NCI-H1694 treated with DMSO at 0.1 percent for 48 hours (cell line): ENCODE measurements around the gene FUCA1.
"Not testable (repeated sequence)": the region's sequence is repeated elsewhere in the genome, so short reads cannot be mapped to it uniquely, and the experiment has no call there.

Experiments used
- DNase-seq: peaks from one replicate; lab custom pipeline; 2025; lab: John Stamatoyannopoulos, UW

Gene FUCA1

GRCh38 chr1:23895993-23896392 lies 27.9 kb upstream of the FUCA1 start:
- DNase-seq: no peak

GRCh38 chr1:23895082-23895481 lies 27.0 kb upstream of the FUCA1 start:
- no peak for DNase-seq

DNA sequence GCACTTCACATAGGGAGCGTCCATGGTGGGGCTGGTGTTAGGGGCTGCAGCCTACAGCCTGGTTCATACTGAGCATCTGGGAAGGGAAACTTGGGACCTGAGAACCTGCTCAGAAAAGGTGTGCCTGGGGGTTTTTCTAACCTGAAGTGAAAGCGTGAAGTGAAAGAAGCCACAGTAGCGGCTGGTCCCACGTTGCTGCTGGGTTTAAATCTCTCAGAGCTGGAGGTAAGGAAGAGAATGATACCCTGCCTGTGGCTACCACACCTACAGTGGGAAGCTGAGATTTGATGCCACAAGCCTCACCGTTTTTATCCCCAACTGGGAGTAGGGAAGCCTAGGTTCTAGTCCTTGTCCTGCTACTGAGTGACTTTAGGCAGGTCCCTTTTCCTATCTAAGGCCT lies 21.0 kb upstream of the FUCA1 start:
- DNase-seq: no peak

GRCh38 chr1:23885222-23885621 lies 17.1 kb upstream of the FUCA1 start:
- DNase-seq: no peak

GRCh38 chr1:23882746-23883145 lies 14.7 kb upstream of the FUCA1 start:
- no peak for DNase-seq

- no peak for DNase-seq
These were observed 11.7 kb upstream of the FUCA1 start for GRCh38 chr1:23879809-23880208.

DNA sequence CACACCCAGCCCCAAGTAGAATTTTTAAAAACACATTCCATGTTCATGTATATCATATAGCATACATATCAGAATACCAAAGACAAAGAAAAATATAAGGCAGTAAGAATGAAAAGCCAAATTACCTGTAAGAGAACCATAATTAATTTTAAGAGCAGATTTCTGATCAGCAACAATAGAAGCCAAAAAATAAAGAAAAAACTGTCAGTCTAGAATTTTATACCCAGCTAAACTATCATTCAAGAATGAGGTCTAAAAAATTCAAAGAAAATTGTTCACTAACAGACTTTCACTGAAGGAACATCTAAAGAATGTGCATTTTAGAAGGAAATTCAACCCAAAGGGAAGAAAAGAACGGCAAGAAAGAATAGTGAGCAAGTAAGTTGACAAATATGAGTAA lies 10.6 kb upstream of the FUCA1 start:
- no peak for DNase-seq

DNA sequence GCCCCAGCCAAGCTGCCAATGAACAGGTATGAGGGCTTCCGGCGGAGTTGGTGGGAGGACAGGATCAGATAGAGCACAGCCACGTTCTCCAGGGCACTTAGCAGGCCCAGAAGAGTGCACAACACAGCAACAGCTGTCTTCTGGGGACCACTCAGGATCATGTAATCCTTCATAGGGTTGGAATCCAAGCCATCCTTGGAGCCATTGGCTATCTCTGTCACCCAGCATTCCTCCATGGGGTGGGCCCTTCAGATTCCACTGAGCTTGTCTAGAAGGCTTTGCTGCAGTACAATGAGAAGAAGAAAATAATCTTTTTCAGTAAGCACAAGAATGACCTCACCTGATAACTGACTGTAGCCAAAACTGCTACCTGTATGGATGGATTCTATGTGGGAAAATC lies 7.3 kb upstream of the FUCA1 start:
- DNase-seq: no peak

DNA sequence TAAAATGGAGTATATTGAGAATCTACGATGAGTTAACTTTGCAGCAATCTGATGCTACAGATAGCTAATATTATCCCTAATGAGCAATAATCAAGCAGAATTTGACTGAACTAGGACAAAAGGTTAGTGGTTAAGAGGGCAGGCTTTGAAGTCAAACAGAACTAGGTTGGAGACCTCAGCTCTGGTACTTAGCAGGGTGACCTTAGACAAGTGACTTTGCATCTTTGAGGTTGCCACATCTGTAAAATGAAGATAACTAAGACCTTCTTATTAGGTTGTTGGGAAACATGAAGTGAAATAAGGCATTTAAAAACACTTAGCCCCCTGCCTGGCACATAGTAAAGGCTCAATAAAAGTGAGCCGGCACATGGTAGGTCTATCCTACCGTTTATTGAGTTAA lies 4.3 kb upstream of the FUCA1 start:
- no peak for DNase-seq

DNA sequence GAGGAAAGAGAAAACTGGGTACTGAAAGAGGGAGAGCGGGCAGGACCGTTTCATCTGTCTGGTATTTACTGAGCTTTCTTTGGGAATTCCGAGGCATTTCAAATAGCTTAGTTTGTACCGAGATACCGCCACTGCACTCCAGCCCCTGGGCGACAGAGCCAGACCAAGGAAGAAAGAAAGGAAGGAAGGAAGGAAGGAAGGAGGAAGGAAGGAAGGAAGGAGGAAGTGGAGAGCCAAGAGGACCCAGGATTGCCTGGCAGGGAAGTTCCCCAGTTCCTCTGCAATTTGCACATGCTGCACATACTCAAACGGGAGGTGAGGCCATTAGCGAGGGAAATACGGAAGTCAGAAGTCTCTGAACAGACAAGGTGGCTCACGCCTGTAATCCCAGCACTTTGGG lies 961 bp upstream of the FUCA1 start:
- DNase-seq: no peak

DNA sequence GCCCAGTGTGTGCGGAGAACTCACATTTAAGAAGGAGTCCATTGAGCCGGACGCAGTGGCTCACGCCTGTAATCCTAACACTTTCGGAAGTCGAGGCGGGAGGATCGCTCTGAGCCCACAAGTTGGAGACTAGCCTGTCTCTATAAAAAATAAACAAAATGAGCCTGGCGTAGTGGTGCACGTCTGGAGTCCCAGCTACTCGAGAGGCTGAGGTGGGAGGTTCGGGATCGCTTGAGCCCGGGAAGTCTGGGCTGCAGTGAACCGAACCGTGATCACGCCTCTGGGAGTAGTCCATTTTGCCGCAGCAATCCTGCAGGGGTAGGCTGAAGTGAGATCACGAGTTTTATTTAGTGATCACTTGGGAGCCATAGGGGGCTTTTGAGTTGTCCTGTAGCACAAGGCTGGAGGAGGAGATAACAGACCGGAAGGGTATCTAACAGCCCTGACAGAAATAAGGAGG lies 497 bp upstream of the FUCA1 start:
- DNase-seq: peak; percentile 39

DNA sequence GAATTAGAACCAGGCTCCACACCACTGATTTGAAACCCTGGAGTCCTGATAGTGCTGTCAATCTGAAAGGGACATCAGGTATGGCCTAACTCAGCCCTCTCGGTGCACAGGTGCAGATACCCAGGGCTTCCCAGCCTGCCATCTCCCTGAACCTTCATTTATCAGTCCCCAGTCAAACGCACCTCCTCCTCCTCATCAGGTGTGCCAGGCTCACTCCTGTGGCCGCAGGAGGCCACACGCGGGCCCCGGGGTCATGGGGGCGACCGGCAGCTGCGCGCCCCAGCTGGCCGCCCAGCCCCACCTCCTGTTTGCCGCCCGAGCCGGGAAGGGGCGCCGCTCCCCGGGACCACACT lies 572 bp downstream of the FUCA1 start:
- no peak for DNase-seq

- DNase-seq: no peak
These were observed 2.6 kb downstream of the FUCA1 start for GRCh38 chr1:23865543-23865930.

- DNase-seq: no peak
These were observed 3.1 kb downstream of the FUCA1 start for GRCh38 chr1:23864801-23865542.

DNA sequence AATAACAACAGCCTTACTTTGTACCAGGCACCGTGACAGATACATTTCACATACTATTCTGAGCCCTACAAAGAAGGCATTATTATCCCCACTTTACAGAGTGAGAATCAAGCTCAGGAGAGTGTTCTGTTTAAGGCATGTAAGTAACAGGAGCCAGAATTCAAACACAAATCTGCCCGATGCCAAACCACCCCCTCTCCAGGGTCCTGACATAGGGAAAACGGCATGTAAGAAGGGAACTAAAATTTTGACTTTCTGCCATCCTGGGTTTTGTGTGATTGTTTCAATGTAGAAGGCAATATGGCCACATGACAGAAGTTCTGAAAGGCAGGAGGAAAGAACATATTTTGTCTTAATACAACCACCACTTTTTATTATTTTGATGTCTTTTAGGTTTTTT lies 5.5 kb downstream of the FUCA1 start:
- DNase-seq: no peak

GRCh38 chr1:23854568-23854967 lies 13.5 kb downstream of the FUCA1 start:
- peak; percentile 1 for DNase-seq

DNA sequence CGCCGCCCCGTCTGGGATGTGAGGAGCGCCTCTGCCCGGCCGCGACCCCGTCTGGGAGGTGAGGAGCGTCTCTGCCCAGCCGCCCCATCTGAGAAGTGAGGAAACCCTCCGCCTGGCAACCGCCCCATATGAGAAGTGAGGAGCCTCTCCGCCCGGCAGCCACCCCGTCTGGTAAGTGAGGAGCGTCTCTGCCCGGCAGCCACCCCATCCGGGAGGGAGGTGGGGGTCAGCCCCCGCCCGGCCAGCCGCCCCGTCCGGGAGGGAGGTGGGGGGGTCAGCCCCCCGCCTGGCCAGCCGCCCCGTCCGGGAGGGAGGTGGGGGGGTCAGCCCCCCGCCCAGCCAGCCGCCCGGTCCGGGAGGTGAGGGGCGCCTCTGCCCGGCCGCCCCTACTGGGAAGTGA lies 15.0 kb downstream of the FUCA1 start:
- not testable (repeated sequence) for DNase-seq

DNA sequence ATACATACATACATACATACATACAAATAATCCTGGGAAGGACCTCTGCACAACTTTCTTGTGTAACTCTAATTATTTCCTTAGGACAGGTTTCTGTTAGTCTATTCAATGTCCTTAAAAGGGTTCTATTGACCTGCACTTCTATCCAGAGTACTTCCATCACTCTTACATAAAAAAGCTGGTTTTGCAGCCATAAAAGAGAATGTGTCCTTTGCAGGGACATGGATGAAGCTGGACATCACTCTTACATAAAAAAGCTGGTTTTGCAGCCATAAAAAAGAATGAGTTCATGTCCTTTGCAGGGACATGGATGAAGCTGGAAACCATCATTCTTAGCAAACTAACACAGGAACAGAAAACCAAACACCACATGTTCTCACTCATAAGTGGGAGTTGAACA lies 16.7 kb downstream of the FUCA1 start:
- DNase-seq: not testable (repeated sequence)

DNA sequence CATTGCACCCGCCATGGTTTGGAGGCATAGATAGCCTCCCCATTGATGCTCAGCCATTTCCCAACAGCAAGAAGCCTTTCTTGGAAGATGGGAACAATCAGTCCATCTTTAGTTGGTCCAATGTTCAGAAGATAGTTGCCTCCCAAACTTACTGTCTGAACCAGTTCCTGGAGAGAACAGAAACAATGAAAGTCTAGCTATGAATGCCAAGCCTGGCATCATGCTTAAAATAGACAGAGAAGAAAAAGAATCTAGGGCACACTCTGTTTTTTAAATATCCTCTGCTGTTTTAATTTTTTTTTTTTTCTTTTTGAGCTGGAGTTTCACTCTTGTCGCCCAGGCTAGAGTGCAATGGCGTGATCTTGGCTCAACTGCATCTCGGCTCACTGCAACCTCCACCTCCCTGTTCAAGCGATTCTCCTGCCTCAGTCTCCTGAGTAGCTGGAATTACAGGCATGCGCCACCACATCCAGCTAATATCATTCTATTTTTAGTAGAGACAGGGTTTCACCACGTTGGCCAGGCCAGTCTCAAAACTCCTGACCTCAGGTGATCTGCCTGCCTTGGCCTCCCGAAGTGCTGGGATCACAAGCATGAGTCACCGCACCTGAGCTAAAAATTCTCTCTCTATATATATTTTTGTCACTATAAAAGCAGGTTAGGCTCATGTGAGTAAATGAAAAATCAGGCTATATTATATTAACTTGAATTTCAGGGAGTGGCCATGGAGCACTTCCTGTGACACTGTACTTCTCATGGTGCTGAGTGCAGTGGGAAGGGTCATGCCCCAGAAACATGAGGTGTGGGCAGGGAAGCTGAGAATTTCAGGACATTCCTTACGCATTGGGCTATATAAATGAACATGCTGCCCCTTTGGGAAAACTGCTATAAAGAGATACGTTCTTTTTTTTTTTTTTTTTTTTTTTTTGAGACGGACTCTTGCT lies 19.1 kb downstream of the FUCA1 start:
- no peak for DNase-seq

GRCh38 chr1:23847482-23848095 lies 20.5 kb downstream of the FUCA1 start:
- not testable (repeated sequence) for DNase-seq

DNA sequence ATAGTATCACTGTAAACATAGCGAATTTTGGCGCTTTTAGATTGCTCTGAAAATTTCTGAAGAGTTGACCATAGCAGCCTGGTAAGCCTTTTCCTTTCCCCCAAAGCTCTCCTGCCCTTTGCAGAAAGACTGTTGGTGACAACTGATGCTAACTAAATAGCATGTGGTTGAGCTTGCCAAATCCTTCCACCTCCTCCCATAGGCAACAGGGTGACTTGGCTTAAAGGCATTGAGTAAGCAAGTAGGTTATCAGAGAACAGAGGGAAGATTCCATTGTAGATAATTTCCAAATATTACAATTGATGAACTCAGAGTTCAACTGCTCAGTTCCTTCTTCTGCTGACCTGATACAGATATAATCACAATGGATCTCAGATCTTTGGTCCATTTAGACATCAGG lies 22.9 kb downstream of the FUCA1 start:
- DNase-seq: no peak

DNA sequence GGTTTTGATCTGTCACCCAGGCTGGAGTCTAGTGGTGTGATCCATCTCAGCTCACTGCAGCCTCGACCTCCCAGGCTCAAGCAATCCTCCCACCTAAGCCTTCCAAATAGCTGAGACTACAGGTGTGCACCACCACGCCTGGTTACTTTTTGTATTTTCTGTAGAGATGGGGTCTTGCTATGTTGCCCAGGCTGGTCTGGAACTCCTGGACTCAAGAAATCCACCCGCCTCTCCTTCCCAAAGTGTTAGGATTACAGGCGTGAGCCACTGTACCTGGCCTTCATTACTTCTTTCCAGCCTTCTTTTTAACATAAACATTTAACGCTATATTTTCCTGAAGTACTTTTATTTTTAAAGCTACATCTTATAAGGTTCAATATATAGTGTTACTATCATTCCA lies 24.4 kb downstream of the FUCA1 start:
- DNase-seq: no peak

GRCh38 chr1:23838401-23838866 lies 29.7 kb downstream of the FUCA1 start:
- peak; percentile 24 for DNase-seq
